Liver (tissue), 3 donors: ENCODE measurements around the gene SPDYA.

Source experiments
- HNF4A ChIP-seq, 2 donors: conservative IDR thresholded peaks; 2 replicates each; pipeline ENCODE4 v1.6.1; 2016; ENCODE audit warnings: antibody characterized with exemption in 2 of 2, mild to moderate bottlenecking in 2 of 2
- HNF4G ChIP-seq: IDR thresholded peaks from 2 replicates; pipeline ENCODE4 v1.6.1; 2016; ENCODE audit warnings: antibody characterized with exemption
- JUND ChIP-seq, 2 donors: IDR thresholded peaks; 2 replicates each; pipeline ENCODE4 v1.6.1; 2016; ENCODE audit warnings: antibody characterized with exemption in 2 of 2
- SP1 ChIP-seq: IDR thresholded peaks from 2 replicates; pipeline ENCODE4 v1.6.1; 2018; ENCODE audit warnings: antibody characterized with exemption, mild to moderate bottlenecking
- TAF1 ChIP-seq: conservative IDR thresholded peaks from 2 replicates; pipeline ENCODE4 v1.6.1; 2016; ENCODE audit warnings: antibody characterized with exemption, mild to moderate bottlenecking
- YY1 ChIP-seq: IDR thresholded peaks from 2 replicates; pipeline ENCODE4 v1.6.1; 2016; ENCODE audit warnings: antibody characterized with exemption, mild to moderate bottlenecking
- TF ChIP-seq, protein P1 (sequence below): fragments of 150-350 bp; IDR thresholded peaks from 2 replicates; pipeline ENCODE4 v1.5.1; 2017; ENCODE audit warnings: improper control_type of control experiment, low read depth, low read length; ENCODE audit not compliant: missing input control
- TF ChIP-seq, protein P2 (sequence below): IDR thresholded peaks from 2 replicates; pipeline ENCODE4 v1.6.1; 2016; ENCODE audit warnings: antibody characterized with exemption
- donor health status: healthy.
- donor health status: healthy.

- TF ChIP-seq, protein P1, sequence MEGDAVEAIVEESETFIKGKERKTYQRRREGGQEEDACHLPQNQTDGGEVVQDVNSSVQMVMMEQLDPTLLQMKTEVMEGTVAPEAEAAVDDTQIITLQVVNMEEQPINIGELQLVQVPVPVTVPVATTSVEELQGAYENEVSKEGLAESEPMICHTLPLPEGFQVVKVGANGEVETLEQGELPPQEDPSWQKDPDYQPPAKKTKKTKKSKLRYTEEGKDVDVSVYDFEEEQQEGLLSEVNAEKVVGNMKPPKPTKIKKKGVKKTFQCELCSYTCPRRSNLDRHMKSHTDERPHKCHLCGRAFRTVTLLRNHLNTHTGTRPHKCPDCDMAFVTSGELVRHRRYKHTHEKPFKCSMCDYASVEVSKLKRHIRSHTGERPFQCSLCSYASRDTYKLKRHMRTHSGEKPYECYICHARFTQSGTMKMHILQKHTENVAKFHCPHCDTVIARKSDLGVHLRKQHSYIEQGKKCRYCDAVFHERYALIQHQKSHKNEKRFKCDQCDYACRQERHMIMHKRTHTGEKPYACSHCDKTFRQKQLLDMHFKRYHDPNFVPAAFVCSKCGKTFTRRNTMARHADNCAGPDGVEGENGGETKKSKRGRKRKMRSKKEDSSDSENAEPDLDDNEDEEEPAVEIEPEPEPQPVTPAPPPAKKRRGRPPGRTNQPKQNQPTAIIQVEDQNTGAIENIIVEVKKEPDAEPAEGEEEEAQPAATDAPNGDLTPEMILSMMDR: no peak
- TF ChIP-seq, protein P2, sequence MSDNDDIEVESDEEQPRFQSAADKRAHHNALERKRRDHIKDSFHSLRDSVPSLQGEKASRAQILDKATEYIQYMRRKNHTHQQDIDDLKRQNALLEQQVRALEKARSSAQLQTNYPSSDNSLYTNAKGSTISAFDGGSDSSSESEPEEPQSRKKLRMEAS: no peak
- TF ChIP-seq TAF1 (no peak), HNF4G (no peak), JUND (IDR thresholded peaks at IDR 0.05) (no peak), HNF4A (conservative IDR thresholded peaks at IDR 0.05) (no peak), SP1 (no peak), YY1 (no peak)
These were observed 87.4 kb downstream of the SPDYA start for GRCh38 chr2:28898048-28898447.
